A673 (cell line): ENCODE data around the gene SPATA33.

ENCODE experiments used
- CTCF ChIP-seq: fragments of 300-800, 200-600 bp; sonication (generic); conservative IDR thresholded peaks from 2 replicates; pipeline ENCODE4 v1.5.1; 2017; ENCODE audit warnings: low read depth, mild to moderate bottlenecking, antibody characterized with exemption, low read length, moderate library complexity, mixed read lengths
- EZH2 ChIP-seq: fragments of 200-600 bp; sonication (generic); IDR thresholded peaks from 2 replicates; pipeline ENCODE4 v1.6.1; 2017; ENCODE audit warnings: borderline replicate concordance, low read depth, mild to moderate bottlenecking, mixed read lengths, antibody characterized with exemption, low read length; ENCODE audit not compliant: poor library complexity, severe bottlenecking

GRCh38 chr16:89707695-89708094, 50.1 kb downstream of the SPATA33 start:
- TF ChIP-seq EZH2 (no peak), CTCF (no peak)
